NOMO-1 treated with DMSO at 0.1 percent for 48 hours (cell line): ENCODE measurements around the gene CNTLN.
"Not testable (repeated sequence)": the region's sequence is repeated elsewhere in the genome, so short reads cannot be mapped to it uniquely, and the experiment has no call there.

Experiments
- DNase-seq: peaks from one replicate; lab custom pipeline; 2025; ENCODE audit not compliant: unreplicated experiment; lab: John Stamatoyannopoulos, UW

CNTLN gene

DNA sequence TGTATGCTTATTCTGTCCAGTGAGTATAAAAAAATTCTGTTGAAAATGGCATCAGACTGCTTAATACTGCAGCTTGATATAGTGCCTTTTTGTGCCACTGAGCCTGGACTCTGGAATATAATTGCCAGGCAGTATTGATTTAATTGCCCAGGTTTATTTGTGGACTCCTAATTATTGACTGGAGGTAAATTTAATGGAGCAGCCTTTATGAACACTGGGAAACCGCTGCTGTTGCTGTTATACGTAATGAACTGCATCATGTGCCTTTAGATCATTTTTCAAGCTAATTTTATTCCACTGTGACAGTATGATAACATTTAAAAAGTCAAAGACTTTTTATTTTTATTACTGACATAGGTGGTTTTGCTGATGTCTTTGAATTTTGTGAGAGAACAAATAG, 353.8 kb downstream of the CNTLN start:
- DNase-seq: no peak

DNA sequence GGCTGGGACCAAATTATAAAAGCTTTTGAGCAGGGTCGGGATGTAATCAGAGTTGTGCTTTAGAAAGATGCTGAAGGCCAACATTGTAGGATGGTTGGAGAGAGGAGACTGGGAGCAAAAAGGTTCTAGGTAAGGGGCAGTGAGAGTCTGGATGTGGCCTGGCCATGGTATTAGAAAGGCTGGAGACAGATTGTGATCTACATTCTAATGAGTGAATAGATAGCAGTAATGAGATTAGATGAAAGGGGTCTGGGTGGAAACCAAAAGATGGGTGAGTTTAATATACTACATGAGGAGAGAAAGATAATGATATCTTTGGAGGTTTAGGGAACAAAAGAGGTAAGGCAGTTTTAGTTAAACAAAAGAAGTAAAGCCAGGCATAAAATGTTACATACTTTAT, 355.3 kb downstream of the CNTLN start:
- no peak for DNase-seq

DNA sequence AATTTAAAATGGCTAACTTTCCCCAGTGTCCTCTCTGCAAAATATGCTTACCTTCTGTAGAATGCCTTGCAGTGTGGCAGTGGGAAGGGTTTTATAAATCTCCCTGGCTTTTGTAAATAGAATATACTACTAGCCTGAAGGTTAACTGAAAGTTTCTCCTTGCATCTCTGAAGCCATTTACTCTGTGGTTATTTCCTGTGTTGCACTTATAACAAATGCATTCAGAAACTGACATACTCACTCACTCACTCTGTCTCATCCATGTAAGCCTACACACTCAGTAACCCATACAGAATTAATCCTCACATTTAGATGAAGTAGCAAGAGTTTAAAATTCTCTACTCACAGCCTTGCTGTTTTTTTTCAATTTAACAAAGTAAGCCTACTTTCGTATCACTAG, 356.9 kb downstream of the CNTLN start:
- no peak for DNase-seq

DNA sequence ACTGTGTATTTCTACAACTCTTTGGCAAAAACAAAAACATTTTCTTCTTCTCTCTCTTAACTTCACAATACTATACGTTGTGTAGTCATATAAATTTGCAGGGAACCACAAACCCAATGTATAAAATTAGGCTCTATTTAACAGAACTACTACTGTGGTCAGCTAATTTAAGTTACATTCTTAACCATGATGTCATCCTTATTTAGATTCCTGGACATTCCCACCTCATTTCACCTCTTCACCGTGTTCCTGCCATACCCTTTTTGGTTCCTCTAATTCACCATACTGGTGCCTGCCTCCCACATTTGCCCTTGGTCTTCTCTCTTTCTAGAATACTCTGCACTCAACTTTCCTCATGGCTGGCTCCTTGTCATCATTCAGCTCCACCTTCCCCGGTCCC, 368.4 kb downstream of the CNTLN start:
- no peak for DNase-seq

DNA sequence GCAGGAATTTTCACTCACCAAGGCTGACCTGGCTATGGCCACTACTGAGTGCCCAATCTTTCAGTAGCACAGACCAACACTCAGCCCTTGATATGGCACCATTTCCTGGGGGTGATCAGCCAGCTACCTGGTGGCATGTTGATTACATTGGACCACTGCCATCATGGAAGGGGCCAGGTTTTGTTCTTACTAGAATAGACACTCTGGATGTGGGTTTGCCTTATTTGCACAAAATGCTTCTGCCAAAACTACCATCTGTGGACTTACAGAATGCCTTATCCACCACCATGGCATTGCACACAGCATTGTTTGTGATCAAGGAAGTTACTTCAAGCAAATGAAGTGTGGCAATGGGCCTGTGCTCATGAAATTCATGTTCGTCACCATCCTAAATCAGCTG, 374.3 kb downstream of the CNTLN start:
- DNase-seq: no peak

DNA sequence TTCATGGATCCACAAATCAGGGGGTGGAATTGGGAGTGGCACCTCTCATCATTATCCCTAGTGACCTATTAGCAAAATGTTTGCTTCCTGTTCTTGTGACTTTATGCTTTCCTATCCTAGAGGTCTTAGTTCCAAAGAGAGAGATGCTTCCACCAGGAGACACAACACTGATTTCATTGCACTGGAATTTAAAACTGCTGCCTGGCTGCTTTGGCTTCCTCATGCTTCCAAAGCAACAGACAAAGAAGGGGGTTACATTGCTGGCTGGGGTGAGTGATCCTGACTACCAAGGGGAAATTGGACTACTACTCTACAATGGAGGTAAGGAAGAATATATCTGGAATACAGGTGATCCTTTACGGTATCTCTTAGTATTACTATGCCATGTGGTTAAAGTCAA, 374.9 kb downstream of the CNTLN start:
- DNase-seq: no peak

DNA sequence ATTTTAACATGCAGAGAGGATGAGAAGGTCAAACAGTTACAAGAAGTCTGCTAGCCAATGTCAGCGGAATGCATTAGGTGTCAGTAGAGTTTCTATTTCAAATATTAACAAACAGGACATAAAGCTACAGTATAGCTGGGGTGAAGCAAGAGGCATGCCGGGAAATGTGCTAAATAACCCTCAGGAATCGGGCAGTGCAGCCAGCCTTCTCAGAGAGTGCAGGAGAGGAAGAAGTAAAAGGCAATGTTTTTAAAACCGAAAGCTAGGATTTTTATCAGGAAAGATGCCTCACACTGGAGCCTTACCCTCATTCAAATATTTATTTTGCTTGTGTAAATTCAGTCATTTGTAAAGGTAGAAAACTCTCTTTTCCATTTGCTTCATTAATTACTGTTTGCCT, 384.9 kb downstream of the CNTLN start:
- no peak for DNase-seq

DNA sequence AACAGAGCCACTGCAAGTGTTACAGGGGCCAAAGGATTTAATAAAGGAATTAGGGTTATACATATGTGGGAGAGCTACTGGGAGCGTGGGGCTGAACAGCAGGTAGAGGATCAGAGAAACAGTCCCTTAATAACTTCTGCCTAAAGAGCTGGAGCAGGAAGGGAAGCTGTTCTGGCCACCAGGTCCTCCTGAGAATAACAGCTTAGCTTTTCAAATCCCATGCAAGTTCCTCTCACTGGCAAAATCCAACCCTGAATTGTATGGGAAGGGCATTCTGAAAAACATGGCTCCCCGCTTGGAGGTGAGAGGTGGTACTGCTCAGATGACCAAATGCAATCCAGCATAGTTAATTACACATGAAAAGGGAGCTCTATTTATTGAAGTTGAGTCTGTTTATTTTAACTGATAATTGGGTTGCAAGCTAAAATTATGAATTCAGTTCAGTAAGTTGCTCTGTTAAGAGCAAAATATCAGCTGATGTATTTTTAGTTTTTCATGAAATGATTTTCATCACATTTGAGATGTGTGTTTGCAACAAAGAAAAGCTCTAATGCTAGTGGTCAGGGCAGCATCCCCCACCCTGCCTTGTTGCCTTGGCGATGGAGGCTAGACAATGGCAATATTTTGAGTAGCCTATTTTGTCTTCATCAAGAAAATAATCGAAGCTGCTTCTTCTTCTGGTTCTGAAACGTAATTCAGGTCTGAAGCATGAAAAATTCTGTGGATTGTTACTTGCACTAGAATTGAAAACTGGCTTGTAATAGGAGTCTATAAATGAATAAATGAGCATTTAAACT, 385.6 kb downstream of the CNTLN start:
- no peak for DNase-seq

DNA sequence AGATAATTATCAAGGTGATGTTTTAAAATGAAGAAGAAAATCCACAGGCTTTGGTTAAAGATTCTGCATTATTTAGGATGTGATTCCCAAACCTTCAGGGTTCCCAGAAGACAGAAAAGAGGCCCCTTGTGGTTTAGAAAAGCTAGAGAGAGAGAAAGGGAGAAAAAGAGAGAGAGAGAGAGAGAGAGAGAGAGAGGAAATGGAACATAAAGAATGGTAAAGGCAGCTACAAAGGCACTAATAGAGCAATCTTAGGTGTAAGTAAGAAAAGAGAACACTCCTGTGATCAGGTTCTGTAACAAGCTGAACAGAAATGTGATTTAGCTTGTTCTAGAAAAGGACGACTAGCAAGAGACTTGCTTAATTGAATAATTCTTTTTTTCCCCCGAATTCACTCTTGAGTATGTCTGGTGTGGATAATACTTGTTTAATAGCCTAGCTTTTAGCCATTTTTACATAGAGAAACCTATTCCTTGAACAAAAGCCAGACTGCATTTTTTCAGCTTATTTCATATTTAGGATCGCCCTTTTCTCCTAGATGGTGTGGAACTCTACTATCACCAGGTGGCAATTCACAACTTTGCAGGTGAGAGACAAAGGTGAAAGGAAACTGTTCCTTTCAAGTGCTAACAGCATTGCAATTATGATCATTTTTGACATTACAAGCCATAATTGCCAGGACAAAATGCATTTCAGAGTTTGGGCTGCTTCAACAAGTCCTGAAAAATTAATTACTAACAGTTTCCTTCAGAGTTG, 386.4 kb downstream of the CNTLN start:
- no peak for DNase-seq

DNA sequence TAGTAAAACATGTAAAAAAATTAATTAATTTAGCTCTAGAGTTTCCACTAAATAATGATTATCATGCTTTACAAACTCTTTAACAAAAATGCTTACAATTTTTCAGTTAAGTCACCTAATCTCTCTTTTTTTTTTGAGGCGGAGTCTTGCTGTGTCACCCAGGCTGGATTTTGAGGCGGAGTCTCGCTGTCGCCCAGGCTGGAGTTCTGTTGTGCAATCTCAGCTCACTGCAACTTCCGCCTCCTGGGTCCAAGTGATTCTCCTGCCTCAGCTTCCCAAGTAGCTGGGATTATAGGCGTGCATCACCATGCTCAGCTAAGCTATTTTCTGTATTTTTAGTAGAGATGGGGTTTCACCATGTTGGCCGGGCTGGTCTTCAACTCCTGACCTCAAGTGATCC, 391.9 kb downstream of the CNTLN start:
- DNase-seq: not testable (repeated sequence)

DNA sequence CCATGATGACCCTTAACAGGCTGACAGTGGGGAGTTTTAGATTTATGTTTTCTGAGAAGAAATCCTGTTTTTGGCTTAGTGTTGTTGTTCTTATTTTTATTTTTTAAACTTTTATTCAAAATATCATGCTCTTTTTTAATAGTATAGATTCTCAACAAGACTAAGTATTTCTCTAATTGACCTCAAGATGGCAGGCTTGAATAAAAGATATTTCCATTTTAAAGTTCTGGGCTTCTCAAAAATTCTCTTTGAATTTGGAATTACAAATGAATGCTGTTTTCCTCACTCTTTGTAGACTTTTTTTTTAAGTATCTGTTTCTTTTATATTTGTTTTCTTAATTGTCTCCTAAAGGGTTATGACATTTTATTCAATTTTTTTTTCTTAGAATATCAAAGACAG, 394.0 kb downstream of the CNTLN start:
- DNase-seq: no peak

DNA sequence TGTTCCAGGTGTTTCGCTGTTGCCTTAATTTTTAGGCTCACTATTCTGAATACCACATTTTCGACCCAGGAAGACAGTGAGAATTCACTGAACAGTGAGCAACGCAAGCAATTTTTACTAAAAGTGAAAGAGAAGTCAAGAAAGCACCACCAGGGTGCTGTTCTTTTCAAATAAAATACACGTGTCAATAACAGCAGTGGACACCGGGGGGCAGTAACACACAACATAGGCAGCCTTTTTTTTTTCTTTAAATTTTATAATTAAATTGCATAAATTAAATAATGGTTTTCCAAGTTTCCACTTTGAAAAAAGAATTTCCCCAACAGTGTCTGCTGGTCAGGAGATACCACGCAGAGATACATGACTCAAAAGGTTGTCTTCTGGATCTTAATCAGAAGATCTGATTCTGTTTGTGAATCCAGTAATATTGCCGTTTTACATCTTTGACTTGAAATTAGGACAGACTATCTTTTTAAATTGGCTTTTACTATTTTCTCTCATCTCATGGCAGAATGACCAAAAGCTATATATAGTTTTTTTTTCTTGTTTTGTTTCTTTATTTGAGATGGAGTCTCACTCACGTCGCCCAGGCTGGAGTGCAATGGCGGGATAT, 396.9 kb downstream of the CNTLN start:
- no peak for DNase-seq

DNA sequence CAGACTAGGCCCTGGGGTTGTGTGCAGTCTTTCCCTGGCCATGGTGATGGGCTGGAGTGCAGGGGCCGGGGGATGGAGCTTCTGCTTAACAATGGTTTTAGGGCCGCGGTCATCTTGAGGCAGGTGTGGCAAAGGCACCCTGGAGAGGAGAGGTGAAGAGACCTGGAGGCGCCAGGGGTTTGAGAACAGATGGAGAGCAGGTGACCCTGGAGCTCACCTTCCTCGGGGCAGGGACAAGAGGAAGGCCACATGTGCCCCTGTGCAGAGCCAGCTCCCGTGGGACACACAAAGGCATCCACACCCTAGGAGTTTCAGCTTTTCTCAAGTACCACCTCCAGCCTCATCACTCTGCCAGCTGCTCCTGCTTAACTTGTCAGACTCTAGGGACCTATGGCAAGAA, 397.6 kb downstream of the CNTLN start:
- no peak for DNase-seq

DNA sequence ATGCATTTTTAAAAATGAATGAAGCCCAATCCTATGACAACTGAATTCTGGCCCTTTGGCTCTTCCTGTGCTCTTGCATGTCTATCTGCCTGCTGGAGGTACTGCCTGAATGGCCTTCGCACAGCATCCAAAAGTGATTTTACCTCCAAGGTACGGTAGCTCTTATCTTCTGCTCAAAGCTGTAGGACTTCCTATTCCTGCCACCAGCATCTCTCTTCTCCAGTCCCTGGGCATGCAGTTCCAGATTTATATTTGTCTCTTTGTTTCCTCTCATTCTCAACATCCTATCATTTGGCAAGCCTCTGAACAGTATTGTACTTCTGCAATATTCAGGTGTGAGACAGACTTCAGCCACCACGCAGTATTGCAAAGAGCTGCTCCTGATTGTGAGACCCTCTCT, 400.3 kb downstream of the CNTLN start:
- DNase-seq: no peak

DNA sequence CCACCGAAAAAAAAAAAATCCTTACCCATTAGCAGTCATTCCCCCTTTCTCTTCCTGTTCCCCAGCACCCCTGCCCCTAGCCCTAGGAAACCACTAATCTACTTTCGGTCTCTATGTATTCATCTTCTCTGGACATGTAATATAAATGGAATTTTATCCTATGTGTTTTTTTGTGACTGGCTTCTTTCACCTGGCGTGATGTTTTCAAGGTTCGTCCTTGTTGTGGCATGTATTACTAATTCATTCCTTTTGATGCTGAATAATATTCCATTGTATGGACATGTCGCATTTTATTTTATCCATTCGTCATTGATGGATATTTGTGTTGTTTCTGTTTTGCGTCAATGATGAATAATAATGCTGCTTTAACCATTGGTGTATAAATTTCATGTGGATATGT, 401.2 kb downstream of the CNTLN start:
- DNase-seq: no peak

DNA sequence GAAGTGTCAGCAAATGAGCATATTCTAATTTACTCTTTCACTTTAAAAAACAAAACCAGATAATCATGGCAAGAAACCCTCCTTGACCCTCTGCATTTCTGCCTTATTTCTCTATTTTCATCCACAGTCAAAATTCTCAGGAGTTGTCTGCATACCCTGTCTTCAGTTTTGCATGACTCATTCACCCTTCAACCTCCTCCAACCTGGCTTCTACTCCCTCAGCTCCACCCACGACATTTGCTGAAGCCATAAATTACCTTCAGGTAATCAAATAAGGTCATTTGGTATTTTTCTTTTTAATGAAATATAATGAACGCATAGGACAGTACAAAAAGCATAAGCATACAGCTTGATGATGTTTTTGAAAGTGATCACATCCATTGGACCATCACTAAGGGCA, 416.2 kb downstream of the CNTLN start:
- DNase-seq: no peak
